Right cardiac atrium (tissue), 5 donors: ENCODE results near the gene SPOCK1. TPM values are rescaled to one million over a fixed set of nuclear protein-coding genes. Genes with fewer than 3 reads are reported as not detected.

Source experiments
- ATAC-seq, 2 donors: fragments of 200-7000 bp; cut with Tn5 transposase; one replicate each; pipeline versions ENCODE4 v1.8.0 to v1.9.1; 2020; ENCODE audit warnings: moderate library complexity in 2 of 2, mild to moderate bottlenecking in 1 of 2
- DNase-seq, 3 donors: peaks; one replicate each; pipeline ENCODE4 v3.0.0-alpha.2; 2020
- H3K27ac ChIP-seq: one replicate; pipeline ENCODE4 v1.5.1; 2013; ENCODE audit warnings: mild to moderate bottlenecking, low read length, control low read depth, moderate library complexity
- H3K27me3 ChIP-seq: one replicate; pipeline ENCODE4 v1.6.1; 2013; ENCODE audit not compliant: control insufficient read depth, insufficient read depth
- H3K4me1 ChIP-seq: one replicate; pipeline ENCODE4 v1.6.1; 2013; ENCODE audit warnings: low read length; ENCODE audit not compliant: control insufficient read depth, insufficient read depth
- H3K4me3 ChIP-seq: one replicate; pipeline ENCODE4 v1.5.1; 2013; ENCODE audit warnings: low read length, control low read depth
- H3K9me3 ChIP-seq: one replicate; pipeline ENCODE4 v1.6.1; 2013; ENCODE audit warnings: low read length; ENCODE audit not compliant: control insufficient read depth
- WGBS: extraction: QIAGEN DNeasy Blood & Tissue Kit; methylation state at CpG from one replicate; pipeline ENCODE4 v1.1.7; 2013; 5-methylcytosine and 5-hydroxymethylcytosine counted together
- intact Hi-C, 4 donors: fragments of 100-400 bp; cut with DNase I; formaldehyde crosslinking; loops; one replicate each; pipeline versions ENCODE4 v1.11.0 to v1.14.0; 2022 to 2023
- polyA plus RNA-seq: library from polyadenylated mRNA; stranded (reverse); fragments of 200-250 nt; gene quantifications from one replicate; pipeline ENCODE4 v1.2.3, GENCODE V29; 2013
- total RNA-seq, 4 donors: library from RNA; stranded (reverse); fragmentation: NEBNext Ultra II Directional; extraction: Animal tissue kit (Norgen Biotek cat#: 25700); gene quantifications; one replicate each; pipeline ENCODE4 v1.2.1, GENCODE V29; 2021
- donor health status: healthy with polysubstance abuse.
- donor health status: DM: no; HTN: yes; CAD: no.
- donor health status: DM: no; HTN: no; CAD: no.
- donor health status: DM: no; HTN: yes; CAD: no; lungs with severe emphysema.
- donor health status: DM: yes; HTN: yes; CAD: no.

The SPOCK1 gene
- total and polyA plus RNA-seq, 5 donors: 41.0 to 186 (median 139) TPM

DNA sequence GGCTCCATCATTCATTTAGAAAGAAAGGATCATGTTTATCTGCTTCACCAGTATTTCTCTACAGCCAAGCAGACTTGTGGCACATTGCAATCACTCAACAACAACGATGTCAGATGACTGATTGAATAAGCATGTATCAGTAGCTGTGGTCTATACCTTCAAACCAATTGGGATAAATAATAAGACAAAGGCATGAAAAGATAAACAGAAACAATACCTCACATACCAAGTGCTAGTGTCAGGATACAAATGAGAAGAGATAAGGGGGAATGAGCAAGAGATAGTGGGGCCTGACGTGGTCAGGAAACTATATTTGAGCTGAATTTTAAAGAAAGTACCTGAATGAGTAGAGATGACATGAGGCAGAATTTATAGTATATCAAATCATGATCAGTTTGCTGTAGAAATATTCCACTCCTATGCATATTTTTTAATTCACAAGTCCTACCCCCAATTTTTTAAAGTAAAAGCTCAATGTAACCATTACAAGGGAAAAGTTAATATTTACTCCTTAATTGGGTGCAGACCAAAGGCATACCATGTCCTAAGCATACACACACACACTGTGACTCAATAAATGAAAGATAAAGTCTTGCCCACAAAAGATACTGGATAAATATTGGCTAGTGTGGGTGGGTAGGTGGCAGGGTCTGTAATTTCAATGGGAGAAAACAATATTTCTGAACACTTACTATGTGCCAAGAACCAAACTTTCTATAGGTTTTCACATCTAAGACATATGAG lies 284.5 kb downstream of the SPOCK1 start:
- 56% methylated on average over 2 of the region's 2 CpGs for WGBS
- peaks cover 6% of the 10 kb centered on the region for H3K4me1 ChIP-seq
- ATAC-seq (no peak), DNase-seq (no peak)
- no peaks in the 10 kb centered on the region for H3K27me3 ChIP-seq
- no peaks in the 10 kb centered on the region for H3K9me3 ChIP-seq
- no peak overlapping the region for H3K4me3 ChIP-seq
- no peak overlapping the region for H3K27ac ChIP-seq
- intact Hi-C loops: loop anchor here in 1 of 4 donors (10.0 kb wide), 1 partner anchor 410 kb away; no protein-coding TSS in a partner anchor

DNA sequence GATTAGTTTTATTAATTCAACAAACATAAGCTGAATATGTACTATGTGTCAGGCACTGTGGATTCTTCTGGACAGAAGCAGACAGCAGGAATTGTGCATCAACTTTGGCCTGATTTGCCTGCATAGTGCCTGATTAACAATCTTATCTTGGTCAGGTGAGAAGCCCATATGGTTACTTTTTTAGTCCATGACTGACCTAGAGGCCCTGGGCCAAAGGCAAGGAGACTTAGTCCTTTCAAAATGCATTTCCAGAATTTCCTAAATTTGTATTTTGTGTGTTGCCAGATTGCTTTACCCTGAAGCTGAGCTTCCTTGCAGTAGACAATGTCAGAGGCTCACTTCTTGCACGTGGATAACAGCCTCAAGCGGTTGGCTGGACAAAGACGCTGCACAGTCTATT lies 286.7 kb downstream of the SPOCK1 start:
- H3K4me3 ChIP-seq: no peak overlapping the region
- no peak for ATAC-seq
- H3K9me3 ChIP-seq: no peaks in the 10 kb centered on the region
- peaks cover 2% of the 10 kb centered on the region for H3K4me1 ChIP-seq
- DNase-seq: no peak
- intact Hi-C loops: loop anchor here in 1 of 4 donors (10.0 kb wide), 1 partner anchor 408 kb away; no protein-coding TSS in a partner anchor
- no peaks in the 10 kb centered on the region for H3K27me3 ChIP-seq
- H3K27ac ChIP-seq: no peak overlapping the region
- 83% methylated on average over 3 of the region's 3 CpGs for WGBS

DNA sequence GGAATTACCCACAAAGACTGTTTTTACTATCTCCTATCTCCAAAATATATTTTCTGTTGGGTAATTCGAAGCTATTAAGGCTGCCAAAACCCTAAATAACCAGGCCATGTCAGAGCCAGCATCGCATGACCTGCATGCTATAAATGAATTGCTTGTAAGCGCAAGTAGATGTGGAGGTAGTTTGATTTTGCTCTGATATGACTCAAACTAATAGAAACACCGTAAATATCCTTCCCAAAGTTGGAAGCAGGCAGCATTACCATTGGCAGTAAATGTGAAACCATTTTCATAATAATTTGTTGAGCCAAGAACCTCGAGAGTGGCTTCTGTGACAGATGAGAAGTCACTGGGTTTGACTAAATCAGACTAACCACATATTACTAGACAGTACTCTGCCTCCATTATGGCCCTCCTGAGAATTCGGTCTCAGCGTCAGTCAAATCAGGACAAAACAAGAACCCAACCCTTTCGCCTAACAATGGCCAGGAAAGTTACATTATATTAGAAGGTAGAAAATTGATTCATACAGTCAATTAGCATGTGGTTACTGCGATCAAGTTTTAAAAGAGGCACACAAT lies 289.8 kb downstream of the SPOCK1 start:
- H3K27ac ChIP-seq: no peak overlapping the region
- DNase-seq: no peak
- H3K27me3 ChIP-seq: no peaks in the 10 kb centered on the region
- ATAC-seq: no peak
- no peaks in the 10 kb centered on the region for H3K9me3 ChIP-seq
- intact Hi-C loops: no loop called here
- peaks cover 14% of the 10 kb centered on the region for H3K4me1 ChIP-seq
- 63% methylated on average over 9 of the region's 9 CpGs for WGBS
- no peak overlapping the region for H3K4me3 ChIP-seq

DNA sequence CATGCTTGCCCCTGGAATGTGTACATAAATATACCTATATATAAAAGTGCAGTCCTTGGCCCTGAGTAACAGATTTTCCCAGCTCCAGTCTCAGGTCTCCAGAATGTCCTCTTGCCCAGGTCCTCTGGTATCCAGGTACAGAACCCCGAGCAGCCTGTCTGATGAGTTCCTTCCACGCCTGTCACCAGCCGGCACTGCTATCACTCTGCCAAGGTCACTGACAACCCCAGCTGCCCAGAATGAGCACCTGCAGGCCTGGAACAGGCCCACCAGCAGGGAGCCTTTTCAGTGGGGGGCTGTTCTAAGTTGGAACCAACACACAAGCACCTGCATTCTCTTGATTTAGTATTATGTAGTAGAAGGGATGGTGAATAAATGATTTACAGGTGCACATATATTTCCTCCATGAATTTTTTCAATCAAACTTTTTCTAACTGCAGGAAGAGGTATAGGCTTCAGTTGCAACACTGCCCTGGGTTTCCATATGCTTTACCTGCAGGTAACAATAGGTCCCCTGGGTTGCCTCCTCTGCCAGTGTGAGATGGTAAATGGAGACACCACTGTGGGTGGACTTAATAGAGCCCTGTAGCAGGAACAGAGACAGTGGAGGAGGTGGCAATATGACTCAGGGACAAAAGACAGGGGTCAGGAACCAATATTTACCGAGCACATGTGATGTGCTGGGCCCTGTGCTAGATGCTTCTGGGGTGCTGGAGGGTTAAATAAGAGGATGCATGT lies 291.9 kb downstream of the SPOCK1 start:
- no peak overlapping the region for H3K4me3 ChIP-seq
- intact Hi-C loops: no loop called here
- H3K9me3 ChIP-seq: no peaks in the 10 kb centered on the region
- peaks cover 11% of the 10 kb centered on the region for H3K4me1 ChIP-seq
- DNase-seq (no peak), ATAC-seq (peak; percentile 20 to 60)
- H3K27ac ChIP-seq: no peak overlapping the region
- no peaks in the 10 kb centered on the region for H3K27me3 ChIP-seq
- 75% methylated on average over 4 of the region's 4 CpGs for WGBS

DNA sequence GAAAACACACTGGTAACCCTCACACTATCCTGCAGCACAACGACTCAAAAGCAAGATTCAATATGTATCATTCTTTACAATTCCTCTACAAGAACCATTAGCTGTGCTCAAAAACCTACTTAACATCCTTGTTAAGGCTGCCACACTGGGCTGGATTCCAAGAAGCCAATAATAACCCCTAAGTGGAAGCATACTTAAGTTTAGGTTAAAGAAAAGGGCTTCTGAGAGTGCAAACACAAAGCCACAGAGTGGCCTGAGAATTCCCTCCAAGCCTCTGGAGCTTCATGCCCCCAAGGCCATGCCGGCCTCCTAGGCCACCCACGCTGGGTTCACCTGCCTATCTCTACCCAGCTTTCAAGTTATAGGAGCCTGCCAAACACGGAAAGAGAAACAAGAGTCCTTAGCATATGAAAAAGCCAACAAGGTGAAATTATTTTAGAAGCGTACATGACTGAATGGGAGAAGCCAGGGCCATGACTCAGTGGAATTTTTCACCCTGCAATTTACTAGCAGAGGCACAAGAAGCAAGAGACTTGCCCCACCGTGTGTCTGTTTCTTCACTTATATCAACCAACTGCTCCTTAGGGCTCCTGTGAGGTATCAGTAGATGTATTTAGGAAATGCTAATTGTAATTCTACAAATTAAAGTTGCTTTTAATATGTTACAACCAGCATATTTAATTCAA lies 293.0 kb downstream of the SPOCK1 start:
- no peak for DNase-seq
- H3K27me3 ChIP-seq: no peaks in the 10 kb centered on the region
- no peaks in the 10 kb centered on the region for H3K9me3 ChIP-seq
- WGBS: 64% methylated on average over 6 of the region's 6 CpGs
- intact Hi-C loops: no loop called here
- H3K4me3 ChIP-seq: no peak overlapping the region
- no peak for ATAC-seq
- H3K4me1 ChIP-seq: peaks cover 11% of the 10 kb centered on the region
- H3K27ac ChIP-seq: no peak overlapping the region

DNA sequence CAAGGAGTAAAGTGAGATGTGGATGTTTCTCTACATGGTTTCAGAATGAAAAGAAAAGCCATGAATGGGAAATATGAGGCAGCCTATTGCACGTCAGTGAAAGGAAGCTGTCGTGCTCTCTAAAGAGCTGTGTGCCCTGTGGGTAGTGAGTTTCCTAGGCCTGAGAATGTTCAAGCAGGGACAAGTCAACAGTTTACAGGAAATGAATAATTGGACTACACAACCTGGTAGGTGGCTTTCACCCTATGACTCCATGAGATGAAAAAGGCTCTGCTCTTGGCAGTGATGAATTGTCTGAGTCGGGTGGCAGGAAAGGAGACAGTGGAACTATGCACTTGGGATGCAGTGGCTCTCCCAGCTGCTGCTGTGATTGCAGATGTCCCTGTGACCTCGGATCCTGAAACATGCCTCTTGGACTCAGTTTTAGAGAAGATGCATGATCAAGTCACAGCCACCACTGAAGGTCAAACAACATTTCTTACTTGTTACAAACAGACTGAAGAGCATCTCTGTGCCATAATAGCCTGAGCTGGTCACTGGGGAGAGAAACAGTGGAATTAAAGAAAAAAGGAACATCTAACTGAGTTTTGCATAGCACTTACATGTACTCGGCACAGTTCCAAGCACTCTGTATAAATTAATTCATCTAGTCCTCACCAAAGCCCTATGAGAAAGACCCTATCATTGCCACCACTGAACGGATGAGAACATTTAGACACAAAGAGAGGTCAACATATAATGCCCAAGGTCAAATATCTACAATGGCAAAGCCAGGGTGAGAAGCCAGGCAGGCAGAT lies 293.7 kb downstream of the SPOCK1 start:
- H3K4me3 ChIP-seq: no peak overlapping the region
- WGBS: 62% methylated on average over 6 of the region's 6 CpGs
- no peaks in the 10 kb centered on the region for H3K27me3 ChIP-seq
- H3K4me1 ChIP-seq: peaks cover 11% of the 10 kb centered on the region
- no peaks in the 10 kb centered on the region for H3K9me3 ChIP-seq
- DNase-seq (no peak), ATAC-seq (no peak)
- intact Hi-C loops: no loop called here
- H3K27ac ChIP-seq: no peak overlapping the region

DNA sequence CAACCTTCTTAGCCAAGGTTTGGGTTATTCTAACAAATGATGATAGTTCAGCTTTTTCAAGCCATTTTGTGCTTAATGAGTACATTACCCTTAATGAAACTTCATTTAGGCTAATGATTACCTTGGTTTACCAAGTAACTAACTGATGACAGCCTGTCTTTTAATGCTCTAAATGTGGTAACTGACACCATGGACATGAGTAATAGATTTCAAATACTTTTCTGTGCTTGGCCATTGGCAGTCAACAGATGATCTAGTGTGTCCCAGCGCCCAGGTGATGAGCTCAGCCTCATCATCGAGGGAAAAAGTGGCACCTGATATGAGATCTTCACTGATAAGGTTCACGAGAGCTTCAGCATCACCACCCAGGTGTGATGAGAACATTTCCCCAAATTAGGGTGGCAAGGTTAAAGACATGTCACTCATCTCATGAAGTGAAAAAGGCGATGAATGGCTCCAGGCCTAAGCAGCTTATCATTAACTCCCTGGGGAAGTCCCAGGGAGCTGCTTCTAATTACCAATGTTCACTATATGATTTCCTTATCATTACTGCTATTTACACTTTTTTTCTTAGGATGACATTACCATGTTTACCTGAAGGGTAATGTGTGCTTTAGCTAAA lies 296.0 kb downstream of the SPOCK1 start:
- Histone ChIP-seq H3K27ac (no peak overlapping the region), H3K27me3 (no peaks in the 10 kb centered on the region), H3K4me3 (no peak overlapping the region), H3K9me3 (no peaks in the 10 kb centered on the region), H3K4me1 (peaks cover 14% of the 10 kb centered on the region)
- ATAC-seq: no peak
- intact Hi-C loops: no loop called here
- no peak for DNase-seq
- WGBS: 52% methylated on average over 4 of the region's 4 CpGs

DNA sequence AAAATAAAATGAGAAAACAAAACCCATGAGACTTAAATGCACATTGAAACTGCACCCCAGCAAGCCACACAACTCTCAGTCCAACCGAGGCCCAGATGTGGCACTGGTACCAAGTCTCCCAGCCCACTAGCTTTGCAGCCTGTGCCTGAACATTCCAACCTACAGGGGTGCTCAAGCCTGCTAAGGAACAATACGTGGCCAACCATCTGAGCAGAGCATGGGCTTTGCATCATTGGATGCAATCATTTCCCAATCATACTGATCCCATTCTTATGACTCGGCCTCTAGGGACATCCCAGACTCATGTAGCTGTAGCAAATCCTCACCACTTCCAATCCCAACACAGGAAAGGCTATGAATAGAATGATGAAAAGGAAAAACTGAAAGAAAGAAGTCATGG lies 297.2 kb downstream of the SPOCK1 start:
- DNase-seq: peak in 1 of 3 donors; percentile 43
- 76% methylated on average over 3 of the region's 3 CpGs for WGBS

DNA sequence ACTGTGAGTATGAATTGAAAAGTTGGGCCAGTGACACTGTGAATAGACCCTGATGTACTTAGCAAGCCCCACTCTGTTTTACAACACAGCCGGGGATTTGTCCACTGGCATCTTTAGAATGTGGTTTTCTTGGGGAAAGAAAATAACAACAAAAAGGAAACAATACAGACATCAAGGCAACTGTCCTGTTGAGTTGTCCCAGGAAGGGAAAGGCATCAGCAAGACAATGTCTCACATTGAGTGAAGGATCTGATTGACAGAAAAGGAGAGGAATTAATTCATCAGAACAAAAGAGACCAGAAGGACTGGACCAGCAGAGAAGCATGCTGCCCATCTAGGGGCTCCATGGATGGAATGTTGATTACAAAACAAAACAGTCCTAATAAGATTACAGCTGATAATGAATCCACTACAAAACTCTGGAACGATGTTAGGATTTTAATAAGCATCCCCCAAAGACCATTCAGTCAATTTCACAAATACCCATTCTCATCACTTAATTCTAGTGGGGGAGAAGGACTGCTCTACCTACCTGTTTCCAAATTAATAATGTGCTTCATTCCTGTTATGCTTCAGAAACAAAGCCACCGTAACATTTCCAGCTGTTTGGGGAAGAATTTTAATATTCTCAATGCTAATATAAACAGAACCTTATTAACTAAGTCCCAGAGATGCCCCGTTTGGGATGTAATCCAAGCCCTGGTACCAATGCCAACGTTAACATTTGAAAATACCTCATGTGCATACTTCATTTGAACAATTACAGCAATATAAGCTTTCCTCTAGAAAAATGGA lies 298.0 kb downstream of the SPOCK1 start:
- WGBS: 76% methylated on average over 5 of the region's 5 CpGs
- DNase-seq: no peak
- Histone ChIP-seq H3K4me3 (no peak overlapping the region), H3K27ac (no peak overlapping the region), H3K9me3 (no peaks in the 10 kb centered on the region), H3K4me1 (peaks cover 11% of the 10 kb centered on the region), H3K27me3 (no peaks in the 10 kb centered on the region)
- no peak for ATAC-seq
- intact Hi-C loops: no loop called here

More for the DNA sequence above, 297.2 kb downstream of the SPOCK1 start:
- ATAC-seq: peak; percentile 57 to 88
- H3K9me3 ChIP-seq: no peaks in the 10 kb centered on the region
- H3K4me3 ChIP-seq: no peak overlapping the region
- intact Hi-C loops: no loop called here
- no peaks in the 10 kb centered on the region for H3K27me3 ChIP-seq
- H3K4me1 ChIP-seq: peaks cover 11% of the 10 kb centered on the region
- H3K27ac ChIP-seq: no peak overlapping the region
